ENCODE data around the gene GALNT15. TPM values are rescaled to one million over a fixed set of nuclear protein-coding genes. Genes with fewer than 3 reads are reported as not detected.

GALNT15 gene
- total and polyA plus RNA-seq, 2 donors (not counting 1 experiment from before 2014, with no cell fraction given): 10.7 to 37.7 TPM

GRCh38 chr3:16207031-16207430 is 32.6 kb downstream of the GALNT15 start:
- Histone ChIP-seq H3K4me2 (ENCODE audit: extremely low read depth, insufficient read depth, low read length) (no peak overlapping the region), H3K4me1 (ENCODE audit: control insufficient read depth, extremely low read depth, insufficient read depth, low read length) (no peaks in the 10 kb centered on the region), H3K79me2 (ENCODE audit: control insufficient read depth, insufficient read depth, low read length) (no peaks in the 10 kb centered on the region), H2AFZ (ENCODE audit: low read length) (no peak overlapping the region), H3K9me3 (ENCODE audit: control insufficient read depth, insufficient read depth, low read depth, low read length) (no peaks in the 10 kb centered on the region), H3K36me3 (ENCODE audit: control insufficient read depth, insufficient read depth, low read length) (no peaks in the 10 kb centered on the region), H3K27me3 (ENCODE audit: control insufficient read depth, insufficient read depth, low read length) (no peaks in the 10 kb centered on the region), H4K20me1 (ENCODE audit: control insufficient read depth, extremely low read depth, insufficient read depth, low read length) (no peaks in the 10 kb centered on the region), H3K27ac (ENCODE audit: insufficient read depth, low read length) (no peak overlapping the region), H3K4me3 (replicated peaks in 1 of 4; ENCODE audit: control extremely low read depth in 1 of 4, insufficient read depth in 1 of 4, low read depth in 3 of 4, low read length in 4 of 4) (no peak overlapping the region), H3K9ac (ENCODE audit: insufficient read depth, low read length) (no peak overlapping the region)
- TF ChIP-seq EZH2 (IDR thresholded peaks at IDR 0.05; ENCODE audit: low read length, missing control alignments) (no peak), CTCF (conservative IDR thresholded peaks at IDR 0.05 in 1 of 2, IDR thresholded peaks at IDR 0.05 in 1 of 2; ENCODE audit: low read depth in 1 of 2, low read length in 2 of 2) (no peak)
- peak in 1 of 2 donors; percentile 18 for DNase-seq (ENCODE audit: low read depth in 2 of 2)

GRCh38 chr3:16211176-16211904 is 36.9 kb downstream of the GALNT15 start:
- Histone ChIP-seq H3K4me3 (replicated peaks in 1 of 4; ENCODE audit: control extremely low read depth in 1 of 4, insufficient read depth in 1 of 4, low read depth in 3 of 4, low read length in 4 of 4) (no peak overlapping the region), H3K27ac (ENCODE audit: insufficient read depth, low read length) (no peak overlapping the region), H3K9me3 (ENCODE audit: control insufficient read depth, insufficient read depth, low read depth, low read length) (no peaks in the 10 kb centered on the region), H3K79me2 (ENCODE audit: control insufficient read depth, insufficient read depth, low read length) (no peaks in the 10 kb centered on the region), H3K36me3 (ENCODE audit: control insufficient read depth, insufficient read depth, low read length) (no peaks in the 10 kb centered on the region), H3K27me3 (ENCODE audit: control insufficient read depth, insufficient read depth, low read length) (no peaks in the 10 kb centered on the region), H2AFZ (ENCODE audit: low read length) (no peak overlapping the region), H3K4me1 (ENCODE audit: control insufficient read depth, extremely low read depth, insufficient read depth, low read length) (no peaks in the 10 kb centered on the region), H3K4me2 (ENCODE audit: extremely low read depth, insufficient read depth, low read length) (no peak overlapping the region), H3K9ac (ENCODE audit: insufficient read depth, low read length) (no peak overlapping the region), H4K20me1 (ENCODE audit: control insufficient read depth, extremely low read depth, insufficient read depth, low read length) (no peaks in the 10 kb centered on the region)
- DNase-seq (ENCODE audit: low read depth in 2 of 2): no peak
- no peak for TF ChIP-seq EZH2 (IDR thresholded peaks at IDR 0.05; ENCODE audit: low read length, missing control alignments)
- no peak for TF ChIP-seq CTCF (conservative IDR thresholded peaks at IDR 0.05 in 1 of 2, IDR thresholded peaks at IDR 0.05 in 1 of 2; ENCODE audit: low read depth in 1 of 2, low read length in 2 of 2)

- Histone ChIP-seq H3K4me3 (replicated peaks in 1 of 4; ENCODE audit: control extremely low read depth in 1 of 4, insufficient read depth in 1 of 4, low read depth in 3 of 4, low read length in 4 of 4) (no peak overlapping the region), H3K4me1 (ENCODE audit: control insufficient read depth, extremely low read depth, insufficient read depth, low read length) (no peaks in the 10 kb centered on the region), H3K9ac (ENCODE audit: insufficient read depth, low read length) (no peak overlapping the region), H2AFZ (ENCODE audit: low read length) (no peak overlapping the region), H4K20me1 (ENCODE audit: control insufficient read depth, extremely low read depth, insufficient read depth, low read length) (no peaks in the 10 kb centered on the region), H3K79me2 (ENCODE audit: control insufficient read depth, insufficient read depth, low read length) (no peaks in the 10 kb centered on the region), H3K4me2 (ENCODE audit: extremely low read depth, insufficient read depth, low read length) (no peak overlapping the region), H3K27me3 (ENCODE audit: control insufficient read depth, insufficient read depth, low read length) (no peaks in the 10 kb centered on the region), H3K27ac (ENCODE audit: insufficient read depth, low read length) (no peak overlapping the region), H3K36me3 (ENCODE audit: control insufficient read depth, insufficient read depth, low read length) (no peaks in the 10 kb centered on the region), H3K9me3 (ENCODE audit: control insufficient read depth, insufficient read depth, low read depth, low read length) (no peaks in the 10 kb centered on the region)
- DNase-seq (ENCODE audit: low read depth in 2 of 2): no peak
- TF ChIP-seq CTCF (conservative IDR thresholded peaks at IDR 0.05 in 1 of 2, IDR thresholded peaks at IDR 0.05 in 1 of 2; ENCODE audit: low read depth in 1 of 2, low read length in 2 of 2) (no peak), EZH2 (IDR thresholded peaks at IDR 0.05; ENCODE audit: low read length, missing control alignments) (no peak)
Observed at GRCh38 chr3:16214366-16214765, 39.9 kb downstream of the GALNT15 start.

Data from fibroblast of lung (primary cell).